SK-N-SH treated with all-trans-retinoic acid at 6 μM for 48 hours (cell line): ENCODE data around the gene AGPAT3.

ENCODE experiments used
- ATAC-seq: fragments of 200-7000 bp; cut with Tn5 transposase; 3 replicates; pipeline ENCODE4 v1.9.1; 2020; ENCODE audit warnings: mild to moderate bottlenecking, moderate library complexity
- ARNTL ChIP-seq: fragments of 450-650 bp; formaldehyde crosslinking; IDR thresholded peaks from 2 replicates; pipeline ENCODE4 v1.5.0; 2020; ENCODE audit warnings: low read depth, mild to moderate bottlenecking, moderate library complexity, borderline replicate concordance
- BACH2 ChIP-seq: fragments of 250-450 bp; sonication (Bioruptor Pico); IDR thresholded peaks from 2 replicates; pipeline ENCODE4 v1.9.0; 2021; ENCODE audit warnings: mild to moderate bottlenecking, borderline replicate concordance
- CREB5 ChIP-seq: fragments of 250-450 bp; sonication (Bioruptor Pico); IDR thresholded peaks from 2 replicates; pipeline ENCODE4 v1.5.1; 2020; ENCODE audit warnings: low read depth, mild to moderate bottlenecking, moderate library complexity
- CSDC2 ChIP-seq: fragments of 250-450 bp; sonication (Bioruptor Pico); IDR thresholded peaks from 2 replicates; pipeline ENCODE4 v1.5.0; 2020; ENCODE audit warnings: mild to moderate bottlenecking, moderate library complexity
- CSRNP3 ChIP-seq: fragments of 250-450 bp; sonication (Bioruptor Pico); IDR thresholded peaks from 2 replicates; pipeline ENCODE4 v1.5.1; 2021; ENCODE audit warnings: mild to moderate bottlenecking, moderate library complexity
- GLIS3 ChIP-seq: fragments of 250-450 bp; sonication (Bioruptor Pico); IDR thresholded peaks from 2 replicates; pipeline ENCODE4 v1.5.0; 2020; ENCODE audit warnings: mild to moderate bottlenecking, moderate library complexity
- ISL1 ChIP-seq: fragments of 250-450 bp; sonication (Bioruptor Pico); IDR thresholded peaks from 2 replicates; pipeline ENCODE4 v2.1.2; 2022; ENCODE audit warnings: mild to moderate bottlenecking, moderate library complexity
- OSR1 ChIP-seq: fragments of 250-450 bp; sonication (Bioruptor Pico); IDR thresholded peaks from 2 replicates; pipeline ENCODE4 v1.8.0; 2022; ENCODE audit warnings: moderate library complexity, mild to moderate bottlenecking, inconsistent platforms
- PPARA ChIP-seq: fragments of 250-450 bp; sonication (Bioruptor Pico); IDR thresholded peaks from 2 replicates; pipeline ENCODE4 v1.5.0; 2020; ENCODE audit warnings: mild to moderate bottlenecking, borderline replicate concordance
- RARB ChIP-seq: fragments of 250-450 bp; sonication (Bioruptor Pico); IDR thresholded peaks from 2 replicates; pipeline ENCODE4 v1.8.0; 2021; ENCODE audit warnings: mild to moderate bottlenecking, moderate library complexity
- SNAI2 ChIP-seq: fragments of 250-450 bp; sonication (Bioruptor Pico); IDR thresholded peaks from 2 replicates; pipeline ENCODE4 v1.5.0; 2020; ENCODE audit warnings: mild to moderate bottlenecking, moderate library complexity
- TCF4 ChIP-seq: fragments of 250-450 bp; sonication (Bioruptor Pico); IDR thresholded peaks from 2 replicates; pipeline ENCODE4 v1.8.0; 2021; ENCODE audit warnings: mild to moderate bottlenecking, moderate library complexity, borderline replicate concordance
- TOX ChIP-seq: fragments of 250-450 bp; sonication (Bioruptor Pico); IDR thresholded peaks from 2 replicates; pipeline ENCODE4 v1.8.0; 2021; ENCODE audit warnings: mild to moderate bottlenecking, moderate library complexity, borderline replicate concordance
- ZC3H10 ChIP-seq: fragments of 250-450 bp; sonication (Bioruptor Pico); IDR thresholded peaks from 2 replicates; pipeline ENCODE4 v1.5.1; 2021; ENCODE audit warnings: mild to moderate bottlenecking, moderate library complexity
- ZFP3 ChIP-seq: fragments of 250-450 bp; sonication (Bioruptor Pico); IDR thresholded peaks from 2 replicates; pipeline ENCODE4 v1.5.0; 2020; ENCODE audit warnings: mild to moderate bottlenecking, moderate library complexity
- ZFP30 ChIP-seq: fragments of 450-650 bp; formaldehyde crosslinking; IDR thresholded peaks from 2 replicates; pipeline ENCODE4 v1.5.0; 2022; ENCODE audit warnings: mild to moderate bottlenecking, moderate library complexity
- ZNF565 ChIP-seq: fragments of 450-650 bp; formaldehyde crosslinking; conservative IDR thresholded peaks from 2 replicates; pipeline ENCODE4 v1.5.0; 2020; ENCODE audit warnings: low read depth, mild to moderate bottlenecking, moderate library complexity
- ZNF70 ChIP-seq: fragments of 450-650 bp; formaldehyde crosslinking; IDR thresholded peaks from 2 replicates; pipeline ENCODE4 v1.5.0; 2020; ENCODE audit warnings: mild to moderate bottlenecking, moderate library complexity
- TF ChIP-seq, protein P1 (sequence below): fragments of 250-450 bp; sonication (Bioruptor Pico); IDR thresholded peaks from 2 replicates; pipeline ENCODE4 v1.8.0; 2020; ENCODE audit warnings: mild to moderate bottlenecking, moderate library complexity, borderline replicate concordance

Gene AGPAT3

GRCh38 chr21:43928222-43929125 is 63.5 kb downstream of the AGPAT3 start:
- no peak for TF ChIP-seq ISL1 (CRISPR knock-in tag)
- TF ChIP-seq, protein P1, sequence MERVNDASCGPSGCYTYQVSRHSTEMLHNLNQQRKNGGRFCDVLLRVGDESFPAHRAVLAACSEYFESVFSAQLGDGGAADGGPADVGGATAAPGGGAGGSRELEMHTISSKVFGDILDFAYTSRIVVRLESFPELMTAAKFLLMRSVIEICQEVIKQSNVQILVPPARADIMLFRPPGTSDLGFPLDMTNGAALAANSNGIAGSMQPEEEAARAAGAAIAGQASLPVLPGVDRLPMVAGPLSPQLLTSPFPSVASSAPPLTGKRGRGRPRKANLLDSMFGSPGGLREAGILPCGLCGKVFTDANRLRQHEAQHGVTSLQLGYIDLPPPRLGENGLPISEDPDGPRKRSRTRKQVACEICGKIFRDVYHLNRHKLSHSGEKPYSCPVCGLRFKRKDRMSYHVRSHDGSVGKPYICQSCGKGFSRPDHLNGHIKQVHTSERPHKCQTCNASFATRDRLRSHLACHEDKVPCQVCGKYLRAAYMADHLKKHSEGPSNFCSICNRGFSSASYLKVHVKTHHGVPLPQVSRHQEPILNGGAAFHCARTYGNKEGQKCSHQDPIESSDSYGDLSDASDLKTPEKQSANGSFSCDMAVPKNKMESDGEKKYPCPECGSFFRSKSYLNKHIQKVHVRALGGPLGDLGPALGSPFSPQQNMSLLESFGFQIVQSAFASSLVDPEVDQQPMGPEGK (CRISPR knock-in tag) = no peak
- TF ChIP-seq RARB (CRISPR knock-in tag) = no peak
- TF ChIP-seq SNAI2 (CRISPR knock-in tag) = no peak
- no peak for ATAC-seq

DNA sequence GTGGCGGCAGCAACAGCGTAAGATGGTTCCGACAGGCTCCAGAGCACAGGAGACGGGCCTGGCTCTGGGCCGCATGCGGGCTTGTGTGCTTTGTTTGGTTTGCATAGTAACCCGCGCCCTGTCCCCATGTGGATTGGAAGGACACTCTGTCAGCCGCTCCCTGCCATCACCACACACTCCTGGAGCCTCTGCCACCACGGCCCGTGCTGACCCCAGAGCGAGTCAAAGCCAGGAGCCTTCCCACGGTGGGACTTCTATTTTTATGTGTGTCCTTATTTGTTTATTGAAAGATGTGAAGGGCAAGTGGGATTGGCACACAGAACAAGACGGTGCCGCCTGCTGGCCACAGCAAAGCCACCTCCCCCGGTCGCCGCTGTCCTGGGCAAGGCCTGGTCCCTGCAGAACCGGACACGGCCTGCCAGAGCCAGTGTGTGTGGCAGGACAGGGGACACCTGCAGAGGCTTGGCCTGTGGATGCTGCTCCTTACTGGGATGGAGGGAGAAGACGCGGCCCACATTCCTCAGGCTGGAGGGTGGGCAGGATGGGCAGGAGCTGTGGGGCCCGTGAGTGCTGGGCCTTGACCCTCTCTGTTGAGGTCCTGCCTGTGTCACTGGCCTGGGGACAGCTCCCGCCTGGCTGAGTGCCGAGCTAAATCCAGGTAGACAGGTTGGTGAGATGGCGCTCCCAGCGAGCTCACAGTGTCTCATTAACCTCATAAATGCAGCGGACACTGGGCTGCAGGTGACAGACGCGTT is 64.4 kb downstream of the AGPAT3 start:
- TF ChIP-seq PPARA (CRISPR knock-in tag) = no peak
- no peak for TF ChIP-seq ZFP3 (CRISPR knock-in tag)
- no peak for TF ChIP-seq ZNF565 (CRISPR knock-in tag)
- TF ChIP-seq BACH2 (CRISPR knock-in tag) = no peak
- TF ChIP-seq CSRNP3 (CRISPR knock-in tag) = no peak
- no peak for TF ChIP-seq ZNF70 (CRISPR knock-in tag)
- TF ChIP-seq RARB (CRISPR knock-in tag) = no peak
- ATAC-seq = no peak

DNA sequence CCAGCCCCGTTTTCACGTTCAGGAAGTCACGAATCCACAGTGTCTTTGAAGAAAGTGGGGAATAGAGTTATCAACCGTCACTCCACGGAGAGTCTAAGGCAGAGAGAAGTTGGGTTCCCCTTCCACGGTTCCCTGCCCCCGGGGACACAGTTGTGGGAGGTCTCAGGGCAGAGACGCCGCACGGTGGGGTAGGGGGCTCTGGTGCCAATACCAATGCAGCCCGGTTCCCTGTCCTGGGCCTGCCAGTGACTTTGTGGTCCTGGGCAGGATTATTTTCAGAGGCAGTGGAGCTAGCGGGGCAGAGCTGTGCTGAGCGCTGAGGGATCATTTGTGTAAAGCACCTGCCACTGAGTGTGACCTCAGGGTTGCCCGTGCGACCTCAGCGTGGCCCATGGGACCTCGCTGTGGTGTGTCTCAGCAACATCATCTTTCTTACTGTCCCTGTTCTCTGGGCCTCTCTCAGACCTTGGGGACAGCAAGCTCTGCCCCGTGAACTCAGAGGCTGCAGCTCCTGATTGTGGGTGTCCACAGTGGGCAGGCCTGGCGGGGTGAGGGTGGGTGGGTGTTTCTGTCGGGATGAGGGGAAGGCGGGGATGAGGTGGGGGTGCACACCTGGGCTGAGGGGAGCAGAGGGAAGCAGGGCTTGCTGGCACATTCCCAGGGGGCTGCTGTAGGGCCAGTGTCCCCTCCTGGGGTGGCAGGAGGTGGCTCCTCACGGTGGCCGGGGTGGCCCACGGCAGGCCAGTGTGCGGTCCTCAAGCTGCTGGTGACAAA is 65.2 kb downstream of the AGPAT3 start:
- no peak for ATAC-seq
- TF ChIP-seq ZNF565 (CRISPR knock-in tag) (no peak), BACH2 (CRISPR knock-in tag) (no peak), ZC3H10 (CRISPR knock-in tag) (no peak), RARB (CRISPR knock-in tag) (no peak)
- TF ChIP-seq, protein P1 (CRISPR knock-in tag) = no peak

GRCh38 chr21:43930848-43931375 is 65.9 kb downstream of the AGPAT3 start:
- ATAC-seq = no peak
- TF ChIP-seq ARNTL = no peak
- TF ChIP-seq ISL1 (CRISPR knock-in tag) = no peak
- TF ChIP-seq RARB (CRISPR knock-in tag) = no peak
- no peak for TF ChIP-seq ZFP3 (CRISPR knock-in tag)

- ATAC-seq = no peak
Measured at GRCh38 chr21:43931489-43931888, 66.5 kb downstream of the AGPAT3 start.

GRCh38 chr21:43932005-43932404 is 67.0 kb downstream of the AGPAT3 start:
- ATAC-seq = no peak
- TF ChIP-seq TCF4 (CRISPR knock-in tag) (no peak), GLIS3 (CRISPR knock-in tag) (no peak), ZFP30 (CRISPR knock-in tag) (no peak), CREB5 (no peak), PPARA (CRISPR knock-in tag) (no peak), ISL1 (CRISPR knock-in tag) (no peak), ARNTL (no peak), BACH2 (CRISPR knock-in tag) (no peak), ZNF565 (CRISPR knock-in tag) (no peak), ZNF70 (CRISPR knock-in tag) (no peak), CSRNP3 (CRISPR knock-in tag) (no peak)

More at GRCh38 chr21:43931489-43931888, 66.5 kb downstream of the AGPAT3 start:
- TF ChIP-seq CSDC2 (CRISPR knock-in tag) (no peak), SNAI2 (CRISPR knock-in tag) (no peak), TOX (no peak), GLIS3 (CRISPR knock-in tag) (no peak), OSR1 (CRISPR knock-in tag) (no peak), ZNF565 (CRISPR knock-in tag) (no peak)
